H1 (cell line): ENCODE measurements around the gene STK36.

Source experiments
- CTCF ChIP-seq, 3 experiments: IDR thresholded peaks; 1 replicate in 2 of 3; 2 replicates in 1 of 3; pipeline versions ENCODE4 v1.5.1 to v1.6.1; 2011; ENCODE audit warnings: low read length in 3 of 3, mild to moderate bottlenecking in 3 of 3, inconsistent platforms in 2 of 3, low read depth in 1 of 3, moderate library complexity in 1 of 3; ENCODE audit not compliant: insufficient read depth in 1 of 3; ENCODE audit errors: control extremely low read depth in 1 of 3
- NRF1 ChIP-seq: IDR thresholded peaks from 2 replicates; pipeline ENCODE4 v1.6.1; 2011; ENCODE audit warnings: mild to moderate bottlenecking, low read depth, low read length, improper control_type of control experiment

DNA sequence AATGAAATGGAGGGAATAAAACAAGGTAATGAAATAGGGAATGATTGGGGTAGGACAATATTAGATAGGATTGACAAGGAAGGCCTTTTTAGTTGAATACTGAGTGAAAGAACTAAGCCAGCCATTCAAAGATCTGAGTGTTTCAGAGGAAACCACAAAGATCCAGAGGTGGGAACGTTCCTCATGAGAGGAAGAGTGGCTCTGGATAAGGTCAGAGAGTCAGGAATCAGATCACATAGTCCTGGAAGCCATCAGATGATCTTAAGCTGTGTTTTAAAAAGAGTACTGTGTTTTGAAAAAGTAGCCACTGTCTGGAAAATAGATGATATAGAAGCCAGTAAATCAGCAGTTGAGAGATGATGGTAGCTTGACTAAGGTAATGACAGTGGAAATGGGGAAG is 50.5 kb downstream of the STK36 start:
- TF ChIP-seq NRF1 (no peak), CTCF (IDR thresholded peaks at IDR 0.05; ENCODE audit: control extremely low read depth in 1 of 3, insufficient read depth in 1 of 3, low read depth in 1 of 3, low read length in 3 of 3) (no peak)
